LNCaP clone FGC (cell line): ENCODE data around the gene SLC15A2.

Source experiments
- DNase-seq: peaks from one replicate; pipeline ENCODE4 v3.0.0-alpha.2; 2011; ENCODE audit warnings: low read depth
- H3K4me3 ChIP-seq: 2 replicates; pipeline ENCODE4 v1.5.1; 2011; ENCODE audit warnings: mild to moderate bottlenecking, low read depth, low read length, control low read depth
- TF ChIP-seq, protein P1 (sequence below): IDR thresholded peaks from 2 replicates; pipeline ENCODE4 v1.5.1; 2012; ENCODE audit warnings: mild to moderate bottlenecking; ENCODE audit not compliant: control insufficient read depth, insufficient read depth; ENCODE audit errors: extremely low read depth

SLC15A2 gene

DNA sequence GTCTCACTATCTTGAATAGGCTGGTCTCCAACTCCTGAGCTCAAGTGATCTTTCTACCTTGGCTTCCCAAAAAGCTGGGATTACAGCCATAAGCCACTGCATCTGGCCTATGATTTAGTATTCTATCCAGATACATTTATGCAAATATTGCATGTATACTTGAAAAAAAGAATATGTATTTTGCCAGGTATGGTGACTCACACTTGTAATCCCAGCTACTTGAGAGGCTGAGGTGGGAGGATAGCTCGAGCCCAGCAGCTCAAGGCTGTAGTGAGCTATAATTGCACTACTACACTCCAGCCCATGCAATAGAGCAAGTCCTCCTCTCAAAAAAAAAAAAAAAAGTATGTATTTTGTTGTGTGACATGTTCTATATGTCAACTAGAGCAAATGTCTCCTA, 54.4 kb downstream of the SLC15A2 start:
- TF ChIP-seq, protein P1, sequence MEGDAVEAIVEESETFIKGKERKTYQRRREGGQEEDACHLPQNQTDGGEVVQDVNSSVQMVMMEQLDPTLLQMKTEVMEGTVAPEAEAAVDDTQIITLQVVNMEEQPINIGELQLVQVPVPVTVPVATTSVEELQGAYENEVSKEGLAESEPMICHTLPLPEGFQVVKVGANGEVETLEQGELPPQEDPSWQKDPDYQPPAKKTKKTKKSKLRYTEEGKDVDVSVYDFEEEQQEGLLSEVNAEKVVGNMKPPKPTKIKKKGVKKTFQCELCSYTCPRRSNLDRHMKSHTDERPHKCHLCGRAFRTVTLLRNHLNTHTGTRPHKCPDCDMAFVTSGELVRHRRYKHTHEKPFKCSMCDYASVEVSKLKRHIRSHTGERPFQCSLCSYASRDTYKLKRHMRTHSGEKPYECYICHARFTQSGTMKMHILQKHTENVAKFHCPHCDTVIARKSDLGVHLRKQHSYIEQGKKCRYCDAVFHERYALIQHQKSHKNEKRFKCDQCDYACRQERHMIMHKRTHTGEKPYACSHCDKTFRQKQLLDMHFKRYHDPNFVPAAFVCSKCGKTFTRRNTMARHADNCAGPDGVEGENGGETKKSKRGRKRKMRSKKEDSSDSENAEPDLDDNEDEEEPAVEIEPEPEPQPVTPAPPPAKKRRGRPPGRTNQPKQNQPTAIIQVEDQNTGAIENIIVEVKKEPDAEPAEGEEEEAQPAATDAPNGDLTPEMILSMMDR: no peak
- H3K4me3 ChIP-seq: no peak overlapping the region
- DNase-seq: no peak

DNA sequence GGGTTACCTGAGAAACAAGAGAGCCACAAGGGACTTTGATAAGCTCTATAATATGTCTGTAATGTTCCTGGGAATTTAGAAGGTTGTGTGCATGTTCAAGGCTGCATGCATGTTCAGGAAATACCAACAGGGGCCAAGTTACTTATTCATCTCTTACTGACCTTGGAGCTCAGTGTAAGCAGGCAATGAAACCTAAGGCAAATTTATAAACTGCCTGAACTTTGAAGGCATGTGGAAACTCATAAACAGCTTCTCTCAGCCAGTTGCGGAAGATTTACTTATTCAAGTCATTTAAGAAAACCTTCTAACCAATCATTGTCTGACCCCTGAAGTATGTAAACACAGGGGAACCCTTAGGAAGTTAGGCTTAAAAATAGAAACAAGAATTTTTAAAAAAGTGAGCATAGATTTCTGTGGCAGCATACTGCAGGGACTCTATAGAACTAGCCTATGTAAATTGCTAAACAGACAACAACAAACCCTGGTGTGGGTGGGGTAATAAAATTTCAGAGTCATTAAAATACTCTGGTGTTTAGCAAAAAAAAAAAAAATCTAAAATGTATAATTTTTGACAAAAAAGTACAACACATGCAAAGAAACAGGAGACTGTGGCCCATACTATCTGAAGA, 57.2 kb downstream of the SLC15A2 start:
- TF ChIP-seq, protein P1: no peak
- no peak overlapping the region for H3K4me3 ChIP-seq
- no peak for DNase-seq

DNA sequence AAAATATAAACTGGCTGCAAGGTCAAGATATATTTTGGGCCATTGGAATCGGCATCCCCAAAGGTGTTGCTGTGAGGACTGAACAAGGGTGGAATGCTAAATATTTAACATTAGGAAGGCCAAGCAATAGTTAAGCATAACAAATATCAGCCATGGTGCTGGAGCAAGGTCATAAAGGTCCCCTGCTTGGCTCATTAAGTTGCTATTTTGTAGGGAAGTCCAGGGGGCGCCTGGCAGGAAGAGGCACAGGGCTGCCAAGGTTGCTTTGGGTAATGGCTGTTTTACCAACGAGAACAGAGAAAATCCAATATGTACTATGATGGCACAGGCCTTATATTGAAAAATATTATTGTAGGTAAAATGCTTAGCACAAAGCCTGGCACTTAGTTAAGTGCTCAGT, 62.2 kb downstream of the SLC15A2 start:
- TF ChIP-seq, protein P1: no peak
- DNase-seq: no peak
- H3K4me3 ChIP-seq: no peak overlapping the region

DNA sequence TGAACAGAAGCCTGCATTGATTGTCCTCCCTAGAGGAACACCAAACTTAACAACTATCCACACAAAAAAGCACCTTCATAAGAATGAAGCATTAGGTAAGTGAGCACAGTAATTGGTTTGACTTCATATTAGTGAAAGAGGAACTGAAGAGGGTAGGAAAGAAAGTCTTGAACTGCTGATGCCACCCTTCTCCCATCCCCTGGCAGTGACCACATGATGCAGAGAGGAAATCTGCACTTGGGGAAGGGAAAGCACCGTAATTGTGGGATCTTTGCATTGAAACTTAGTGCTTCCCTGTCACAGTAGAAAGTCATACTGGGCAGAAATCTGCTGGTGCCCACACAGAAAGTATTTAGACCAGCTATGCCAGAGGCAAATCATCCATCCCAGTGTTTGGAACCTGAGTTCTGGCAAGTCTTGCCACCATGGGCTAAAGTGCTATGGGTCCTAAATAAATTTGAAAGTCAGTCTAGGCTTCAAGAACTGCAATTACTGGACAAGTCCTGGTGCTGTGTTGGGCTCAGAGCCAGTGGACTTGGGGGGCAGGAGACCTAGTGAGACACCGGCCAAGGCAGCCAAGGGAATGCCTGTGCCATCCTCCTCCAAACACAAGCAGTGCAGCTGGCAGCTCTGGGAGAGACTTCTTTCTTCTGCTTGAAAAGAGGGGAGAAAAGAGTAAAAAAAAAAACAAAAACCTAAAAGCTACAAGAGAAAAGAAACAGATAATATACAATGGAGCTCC, 63.6 kb downstream of the SLC15A2 start:
- TF ChIP-seq, protein P1: no peak
- no peak for DNase-seq
- H3K4me3 ChIP-seq: no peak overlapping the region

DNA sequence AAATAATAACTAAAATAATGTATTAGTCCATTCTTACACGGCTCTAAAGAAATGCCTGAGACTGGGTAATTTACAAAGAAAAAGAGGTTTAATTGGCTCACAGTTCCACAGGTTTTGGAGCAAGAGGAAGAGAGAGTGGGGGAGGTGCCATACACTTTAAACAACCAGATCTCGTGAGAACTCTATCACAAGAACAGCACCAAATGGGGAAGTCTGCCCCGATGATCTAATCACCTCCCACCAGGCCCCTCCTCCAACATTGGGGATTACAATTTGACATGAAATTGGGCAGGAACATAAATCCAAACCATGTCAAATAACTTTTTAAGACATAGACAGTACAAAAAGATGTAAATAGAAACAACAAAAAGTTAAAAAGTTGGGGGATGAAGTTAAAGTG, 64.6 kb downstream of the SLC15A2 start:
- DNase-seq: no peak

DNA sequence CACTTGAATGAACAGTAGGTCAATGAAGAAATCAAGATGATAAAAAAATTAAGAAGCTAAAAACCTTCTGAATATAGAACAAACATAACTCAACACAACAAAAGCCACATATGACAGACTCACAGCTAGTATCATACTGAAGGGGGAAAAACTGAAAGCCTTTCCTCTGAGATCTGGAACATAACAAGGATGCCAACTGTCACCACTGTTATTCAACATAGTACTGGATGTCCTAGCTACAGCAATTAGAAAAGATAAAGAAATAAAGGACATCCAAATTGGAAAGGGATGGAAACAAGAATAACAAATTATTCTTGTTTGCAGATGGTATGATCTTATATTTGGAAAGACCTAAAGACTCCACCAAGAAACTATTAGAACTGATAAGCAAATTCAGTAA, 67.1 kb downstream of the SLC15A2 start:
- DNase-seq: no peak
- TF ChIP-seq, protein P1: no peak
- H3K4me3 ChIP-seq: no peak overlapping the region

More for the DNA sequence above, 64.6 kb downstream of the SLC15A2 start:
- H3K4me3 ChIP-seq: no peak overlapping the region
- TF ChIP-seq, protein P1: no peak
